Natural killer cell (primary cell): ENCODE results near the gene CHST8. TPM values are rescaled to one million over a fixed set of nuclear protein-coding genes. Genes with fewer than 3 reads are reported as not detected.

ENCODE experiments used
- ATAC-seq, 3 donors: fragments of 150-1000 bp in 2 of 3; fragments of 200-7000 bp in 1 of 3; cut with Tn5 transposase; 1 replicate in 1 of 3; 2 replicates in 2 of 3; pipeline ENCODE4 v1.10.0; 2021; ENCODE audit warnings: mild to moderate bottlenecking in 2 of 3, moderate library complexity in 2 of 3
- DNase-seq, 2 donors: peaks; one replicate each; pipeline versions ENCODE4 v3.0.0 to v3.0.0-alpha.2; 2013 to 2021; ENCODE audit warnings: mixed read lengths in 1 of 2
- H3K27ac ChIP-seq: one replicate; pipeline ENCODE4 v1.5.1; 2013; ENCODE audit warnings: mild to moderate bottlenecking, low read length
- H3K27me3 ChIP-seq: one replicate; pipeline ENCODE4 v1.6.1; 2013; ENCODE audit warnings: low read length; ENCODE audit not compliant: control insufficient read depth, insufficient read depth
- H3K36me3 ChIP-seq: one replicate; pipeline ENCODE4 v1.6.1; 2013; ENCODE audit warnings: low read length; ENCODE audit not compliant: control insufficient read depth, insufficient read depth
- H3K4me1 ChIP-seq: one replicate; pipeline ENCODE4 v1.6.1; 2013; ENCODE audit warnings: low read length; ENCODE audit not compliant: control insufficient read depth, insufficient read depth
- H3K4me3 ChIP-seq: one replicate; pipeline ENCODE4 v1.5.1; 2013; ENCODE audit warnings: low read length
- H3K9me3 ChIP-seq: one replicate; pipeline ENCODE4 v1.6.1; 2013; ENCODE audit warnings: low read length; ENCODE audit not compliant: control insufficient read depth, insufficient read depth
- H3K27ac Mint-ChIP-seq, 2 donors: one replicate each; pipeline ENCODE4 v1.8.0; 2022; ENCODE audit warnings: mild to moderate bottlenecking in 2 of 2, mixed read lengths in 2 of 2, moderate library complexity in 1 of 2
- H3K27me3 Mint-ChIP-seq, 2 donors: one replicate each; pipeline ENCODE4 v1.8.0; 2022; ENCODE audit warnings: low read depth in 2 of 2, mixed read lengths in 2 of 2
- H3K36me3 Mint-ChIP-seq: one replicate; pipeline ENCODE4 v1.8.0; 2022; ENCODE audit warnings: mixed read lengths
- H3K4me1 Mint-ChIP-seq, 2 donors: one replicate each; pipeline ENCODE4 v1.8.0; 2022; ENCODE audit warnings: mixed read lengths in 2 of 2
- H3K4me3 Mint-ChIP-seq: one replicate; pipeline ENCODE4 v1.8.0; 2022; ENCODE audit warnings: mild to moderate bottlenecking, moderate library complexity, mixed read lengths
- H3K9me3 Mint-ChIP-seq, 2 donors: one replicate each; pipeline ENCODE4 v1.8.0; 2022; ENCODE audit warnings: mixed read lengths in 2 of 2
- WGBS: methylation state at CpG from one replicate; pipeline ENCODE4 v1.1.7; 2013; ENCODE audit warnings: missing lambda C conversion rate; ENCODE audit not compliant: insufficient coverage; 5-methylcytosine and 5-hydroxymethylcytosine counted together
- intact Hi-C: fragments of 100-400 bp; cut with micrococcal nuclease; formaldehyde crosslinking; loops from one replicate; pipeline ENCODE4 v1.14.2; 2022
- total RNA-seq, 4 donors: library from RNA; stranded (reverse); fragments of 120-200 nt in 1 of 4; gene quantifications; one replicate each; pipeline versions ENCODE4 v1.2.3 to v1.2.4, GENCODE V29; 2013 to 2022
- TF ChIP-seq, protein P1 (sequence below): fragments of 200-600 bp; IDR thresholded peaks from one replicate; pipeline ENCODE4 v1.8.0; 2022; ENCODE audit warnings: antibody characterized with exemption

CHST8 gene
- total RNA-seq, 3 donors from 2014 or later (not counting 1 experiment from before 2014, with no cell fraction given) = not detected

DNA sequence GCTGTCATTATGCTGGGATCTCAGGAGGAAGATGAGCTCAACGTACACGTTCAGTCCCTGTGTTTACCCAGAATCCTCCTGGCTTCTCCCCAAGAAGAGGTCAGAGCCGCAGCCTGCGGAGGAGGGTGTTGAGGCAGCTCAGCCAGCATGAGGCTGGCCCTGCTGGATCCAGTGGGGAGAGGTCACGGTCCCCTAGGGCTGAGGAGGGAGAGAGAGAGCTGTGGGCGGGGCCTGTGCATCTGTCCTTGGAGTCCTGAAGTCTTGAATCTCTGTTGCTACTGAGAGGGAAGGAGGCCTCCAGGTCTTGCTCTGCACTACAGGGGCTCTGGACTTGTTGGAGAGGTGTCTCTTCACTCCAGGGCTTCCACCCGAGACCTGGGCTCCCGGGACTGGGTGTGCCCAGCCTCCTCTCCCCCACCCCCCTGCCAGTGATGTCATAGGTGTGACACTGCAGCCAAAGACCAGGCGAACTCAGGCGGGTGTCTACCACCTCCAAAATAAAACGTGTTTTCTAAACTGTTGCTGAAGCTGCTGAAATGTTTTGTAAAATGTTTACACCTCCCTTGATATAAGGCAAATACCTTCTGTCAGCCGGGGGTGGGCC, 97.0 kb downstream of the CHST8 start:
- Mint-ChIP-seq H3K4me1 (no peaks in the 10 kb centered on the region), H3K36me3 (no peaks in the 10 kb centered on the region), H3K4me3 (no peak overlapping the region), H3K27ac (no peak overlapping the region), H3K27me3 (peaks cover 5 to 16% of the 10 kb centered on the region in 2 donors), H3K9me3 (no peaks in the 10 kb centered on the region)
- TF ChIP-seq, protein P1, sequence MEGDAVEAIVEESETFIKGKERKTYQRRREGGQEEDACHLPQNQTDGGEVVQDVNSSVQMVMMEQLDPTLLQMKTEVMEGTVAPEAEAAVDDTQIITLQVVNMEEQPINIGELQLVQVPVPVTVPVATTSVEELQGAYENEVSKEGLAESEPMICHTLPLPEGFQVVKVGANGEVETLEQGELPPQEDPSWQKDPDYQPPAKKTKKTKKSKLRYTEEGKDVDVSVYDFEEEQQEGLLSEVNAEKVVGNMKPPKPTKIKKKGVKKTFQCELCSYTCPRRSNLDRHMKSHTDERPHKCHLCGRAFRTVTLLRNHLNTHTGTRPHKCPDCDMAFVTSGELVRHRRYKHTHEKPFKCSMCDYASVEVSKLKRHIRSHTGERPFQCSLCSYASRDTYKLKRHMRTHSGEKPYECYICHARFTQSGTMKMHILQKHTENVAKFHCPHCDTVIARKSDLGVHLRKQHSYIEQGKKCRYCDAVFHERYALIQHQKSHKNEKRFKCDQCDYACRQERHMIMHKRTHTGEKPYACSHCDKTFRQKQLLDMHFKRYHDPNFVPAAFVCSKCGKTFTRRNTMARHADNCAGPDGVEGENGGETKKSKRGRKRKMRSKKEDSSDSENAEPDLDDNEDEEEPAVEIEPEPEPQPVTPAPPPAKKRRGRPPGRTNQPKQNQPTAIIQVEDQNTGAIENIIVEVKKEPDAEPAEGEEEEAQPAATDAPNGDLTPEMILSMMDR = no peak
- intact Hi-C loops = no loop called here
- 57% methylated on average over 9 of the region's 12 CpGs for WGBS
- ATAC-seq = no peak
- no peaks in the 10 kb centered on the region for H3K27me3 ChIP-seq
- no peak for DNase-seq
- no peak overlapping the region for H3K4me3 ChIP-seq
- no peaks in the 10 kb centered on the region for H3K36me3 ChIP-seq
- no peaks in the 10 kb centered on the region for H3K9me3 ChIP-seq
- no peak overlapping the region for H3K27ac ChIP-seq
- H3K4me1 ChIP-seq = no peaks in the 10 kb centered on the region

DNA sequence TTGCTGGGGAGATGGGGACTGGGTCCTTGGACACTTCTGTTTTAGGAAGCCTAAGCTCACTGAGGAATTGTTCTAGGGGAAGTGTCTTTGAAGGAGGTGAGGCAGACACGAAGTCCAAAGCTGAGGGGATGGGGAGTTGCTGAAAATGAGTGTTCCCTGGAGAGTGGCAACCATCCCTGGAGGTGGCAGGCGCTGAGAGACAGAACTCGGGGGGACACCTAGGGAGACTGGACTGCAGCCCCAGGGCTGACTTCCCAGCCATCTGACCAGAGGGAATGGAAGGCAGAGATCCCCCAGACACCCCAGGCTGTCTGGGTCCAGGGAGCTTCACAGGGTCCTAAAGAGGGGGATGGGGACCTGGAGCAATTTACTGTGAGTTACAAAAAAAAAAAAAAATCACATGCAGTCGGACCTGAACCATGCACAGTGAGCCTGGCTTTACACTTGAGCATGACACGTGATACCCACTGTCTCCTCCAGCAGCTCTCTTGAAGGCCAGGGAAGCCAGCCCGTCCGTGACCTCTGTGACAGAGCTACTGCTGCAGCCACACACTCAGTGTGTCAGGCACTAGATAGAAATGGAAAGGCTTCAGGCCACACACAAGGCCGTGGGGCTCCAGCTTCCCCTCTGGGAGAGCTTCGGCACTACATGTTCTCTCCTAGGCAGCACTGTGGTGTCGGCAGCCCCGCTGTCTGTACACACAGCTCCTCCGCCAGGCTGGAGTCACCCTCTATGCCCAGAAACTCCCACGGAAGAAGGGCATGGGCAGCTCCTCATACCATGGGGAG, 97.8 kb downstream of the CHST8 start:
- Histone ChIP-seq H3K36me3 (no peaks in the 10 kb centered on the region), H3K27ac (no peak overlapping the region), H3K4me1 (no peaks in the 10 kb centered on the region), H3K4me3 (no peak overlapping the region), H3K9me3 (no peaks in the 10 kb centered on the region), H3K27me3 (no peaks in the 10 kb centered on the region)
- TF ChIP-seq, protein P1 = no peak
- no peak overlapping the region for H3K27ac Mint-ChIP-seq
- DNase-seq = no peak
- WGBS = 72% methylated on average over 13 of the region's 13 CpGs
- no peaks in the 10 kb centered on the region for H3K36me3 Mint-ChIP-seq
- intact Hi-C loops = no loop called here
- no peak overlapping the region for H3K4me3 Mint-ChIP-seq
- peaks cover 5 to 16% of the 10 kb centered on the region in 2 donors for H3K27me3 Mint-ChIP-seq
- no peaks in the 10 kb centered on the region for H3K4me1 Mint-ChIP-seq
- ATAC-seq = no peak
- H3K9me3 Mint-ChIP-seq = no peaks in the 10 kb centered on the region

DNA sequence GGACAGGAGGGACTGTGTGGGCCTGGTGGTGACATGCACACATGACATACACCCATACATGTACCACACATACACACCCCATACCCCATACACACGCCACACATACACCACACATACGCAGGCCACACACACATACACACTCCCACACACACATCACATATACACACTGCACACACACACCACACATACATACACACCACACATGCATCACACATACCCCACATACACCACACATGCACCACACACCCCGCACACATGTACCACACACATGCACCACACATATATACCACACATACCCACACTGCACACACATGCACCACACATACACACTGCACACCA, 98.4 kb downstream of the CHST8 start:
- 92% methylated on average over 3 of the region's 3 CpGs for WGBS
- H3K4me1 Mint-ChIP-seq = no peaks in the 10 kb centered on the region
- no peak overlapping the region for H3K4me3 ChIP-seq
- no peaks in the 10 kb centered on the region for H3K27me3 ChIP-seq
- H3K27ac ChIP-seq = no peak overlapping the region
- no peaks in the 10 kb centered on the region for H3K36me3 Mint-ChIP-seq
- H3K4me3 Mint-ChIP-seq = no peak overlapping the region
- no peaks in the 10 kb centered on the region for H3K4me1 ChIP-seq
- intact Hi-C loops = no loop called here
- H3K27me3 Mint-ChIP-seq = peaks cover 5 to 14% of the 10 kb centered on the region in 2 donors
- DNase-seq = no peak
- H3K9me3 Mint-ChIP-seq = no peaks in the 10 kb centered on the region
- no peaks in the 10 kb centered on the region for H3K36me3 ChIP-seq
- TF ChIP-seq, protein P1 = no peak
- ATAC-seq = peak in 1 of 3 donors; percentile 35
- H3K9me3 ChIP-seq = no peaks in the 10 kb centered on the region
- no peak overlapping the region for H3K27ac Mint-ChIP-seq
